Vagina (tissue), 2 donors: ENCODE results near the gene DHX34. TPM values are rescaled to one million over a fixed set of nuclear protein-coding genes. Genes with fewer than 3 reads are reported as not detected.
"Not testable (repeated sequence)": the region's sequence is repeated elsewhere in the genome, so short reads cannot be mapped to it uniquely, and the experiment has no call there.

Experiments
- DNase-seq, 2 donors: peaks; one replicate each; pipeline ENCODE4 v3.0.0-alpha.2; 2017; ENCODE audit errors: extremely low spot score in 2 of 2
- H3K27ac ChIP-seq: fragments of 200-600 bp; sonication (generic); one replicate; pipeline ENCODE4 v1.5.1; 2019
- H3K27me3 ChIP-seq: fragments of 200-600 bp; sonication (generic); one replicate; pipeline ENCODE4 v1.5.1; 2019
- H3K36me3 ChIP-seq, 2 donors: fragments of 200-600 bp; sonication (generic); one replicate each; pipeline ENCODE4 v1.5.1; 2017 to 2019
- H3K4me1 ChIP-seq: fragments of 200-600 bp; sonication (generic); one replicate; pipeline ENCODE4 v1.5.1; 2019
- H3K4me3 ChIP-seq, 2 donors: fragments of 200-600 bp; sonication (generic); 1 replicate in 1 of 2; 2 replicates in 1 of 2; pipeline ENCODE4 v1.5.1; 2016 to 2019
- H3K9me3 ChIP-seq: fragments of 200-600 bp; sonication (generic); one replicate; pipeline ENCODE4 v1.5.1; 2019
- CTCF ChIP-seq, 3 experiments: fragments of 450-650 bp in 2 of 3; fragments of 200-600 bp in 1 of 3; sonication (generic) in 1 of 3; IDR thresholded peaks; one replicate each; pipeline ENCODE4 v1.5.1; 2017 to 2019; ENCODE audit warnings: antibody characterized with exemption in 3 of 3, mild to moderate bottlenecking in 2 of 3, moderate library complexity in 2 of 3
- POLR2A ChIP-seq, 2 donors: fragments of 450-650 bp; IDR thresholded peaks; one replicate each; pipeline ENCODE4 v1.6.1; 2017; ENCODE audit warnings: antibody characterized with exemption in 2 of 2, mild to moderate bottlenecking in 2 of 2, moderate library complexity in 2 of 2
- POLR2AphosphoS5 ChIP-seq, 2 donors: sonication (generic); formaldehyde crosslinking; IDR thresholded peaks; one replicate each; pipeline ENCODE4 v1.9.0; 2017; ENCODE audit warnings: antibody characterized with exemption in 2 of 2, mild to moderate bottlenecking in 2 of 2, low read depth in 1 of 2; ENCODE audit not compliant: insufficient read depth in 1 of 2
- intact Hi-C: fragments of 100-400 bp; cut with DNase I; formaldehyde crosslinking; loops from one replicate; pipeline ENCODE4 v1.15.1; 2023
- total RNA-seq: library from RNA; depleted of rRNA; stranded (reverse); fragments of >200 nt; gene quantifications from one replicate; pipeline ENCODE4 v1.2.3, GENCODE V29; 2016

The DHX34 gene
- total RNA-seq, 1 donor from 2014 or later: 15.2 TPM

- H3K9me3 ChIP-seq: no peaks in the 10 kb centered on the region
- H3K27me3 ChIP-seq: no peaks in the 10 kb centered on the region
- H3K27ac ChIP-seq: no peak overlapping the region
- TF ChIP-seq POLR2A (IDR thresholded peaks at IDR 0.05) (no peak), CTCF (IDR thresholded peaks at IDR 0.05) (no peak)
- H3K36me3 ChIP-seq: no peaks in the 10 kb centered on the region
- intact Hi-C loops: no loop called here
- peaks cover 8% of the 10 kb centered on the region for H3K4me1 ChIP-seq
- H3K4me3 ChIP-seq: no peak overlapping the region
- no peak for DNase-seq
Measured at GRCh38 chr19:47339196-47339880, 9.8 kb upstream of the DHX34 start.

DNA sequence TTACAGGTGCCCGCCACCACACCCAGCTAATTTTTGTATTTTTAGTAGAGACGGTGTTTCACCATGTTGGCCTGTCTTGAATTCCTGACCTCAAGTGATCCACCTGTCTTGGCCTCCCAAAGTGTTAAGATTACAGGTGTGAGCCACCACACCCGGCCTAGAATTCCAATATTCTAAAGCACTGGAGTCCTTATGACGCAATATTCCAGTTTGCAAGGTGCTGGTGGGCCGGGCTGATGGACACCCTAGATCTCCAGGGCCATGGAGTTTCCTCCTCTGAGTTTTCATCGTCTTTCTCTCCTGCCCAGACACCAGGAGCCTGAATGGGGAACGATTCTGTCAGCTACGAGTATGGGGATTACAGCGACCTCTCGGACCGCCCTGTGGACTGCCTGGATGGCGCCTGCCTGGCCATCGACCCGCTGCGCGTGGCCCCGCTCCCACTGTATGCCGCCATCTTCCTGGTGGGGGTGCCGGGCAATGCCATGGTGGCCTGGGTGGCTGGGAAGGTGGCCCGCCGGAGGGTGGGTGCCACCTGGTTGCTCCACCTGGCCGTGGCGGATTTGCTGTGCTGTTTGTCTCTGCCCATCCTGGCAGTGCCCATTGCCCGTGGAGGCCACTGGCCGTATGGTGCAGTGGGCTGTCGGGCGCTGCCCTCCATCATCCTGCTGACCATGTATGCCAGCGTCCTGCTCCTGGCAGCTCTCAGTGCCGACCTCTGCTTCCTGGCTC is 8.5 kb upstream of the DHX34 start:
- DNase-seq: no peak
- Histone ChIP-seq H3K27me3 (no peaks in the 10 kb centered on the region), H3K27ac (no peak overlapping the region), H3K4me1 (peaks cover 8% of the 10 kb centered on the region), H3K36me3 (no peaks in the 10 kb centered on the region), H3K4me3 (no peak overlapping the region), H3K9me3 (no peaks in the 10 kb centered on the region)
- intact Hi-C loops: no loop called here
- TF ChIP-seq POLR2A (IDR thresholded peaks at IDR 0.05) (no peak), CTCF (IDR thresholded peaks at IDR 0.05) (no peak), POLR2AphosphoS5 (IDR thresholded peaks at IDR 0.05; ENCODE audit: insufficient read depth in 1 of 2, low read depth in 1 of 2) (no peak)

- Histone ChIP-seq H3K36me3 (no peaks in the 10 kb centered on the region), H3K9me3 (no peaks in the 10 kb centered on the region), H3K4me3 (no peak overlapping the region), H3K27me3 (no peaks in the 10 kb centered on the region), H3K4me1 (peaks cover 5% of the 10 kb centered on the region), H3K27ac (no peak overlapping the region)
- TF ChIP-seq POLR2A (IDR thresholded peaks at IDR 0.05) (no peak), CTCF (IDR thresholded peaks at IDR 0.05) (no peak), POLR2AphosphoS5 (IDR thresholded peaks at IDR 0.05; ENCODE audit: insufficient read depth in 1 of 2, low read depth in 1 of 2) (no peak)
- no peak for DNase-seq
- intact Hi-C loops: no loop called here
Measured at GRCh38 chr19:47341734-47342133, 7.4 kb upstream of the DHX34 start.

DNA sequence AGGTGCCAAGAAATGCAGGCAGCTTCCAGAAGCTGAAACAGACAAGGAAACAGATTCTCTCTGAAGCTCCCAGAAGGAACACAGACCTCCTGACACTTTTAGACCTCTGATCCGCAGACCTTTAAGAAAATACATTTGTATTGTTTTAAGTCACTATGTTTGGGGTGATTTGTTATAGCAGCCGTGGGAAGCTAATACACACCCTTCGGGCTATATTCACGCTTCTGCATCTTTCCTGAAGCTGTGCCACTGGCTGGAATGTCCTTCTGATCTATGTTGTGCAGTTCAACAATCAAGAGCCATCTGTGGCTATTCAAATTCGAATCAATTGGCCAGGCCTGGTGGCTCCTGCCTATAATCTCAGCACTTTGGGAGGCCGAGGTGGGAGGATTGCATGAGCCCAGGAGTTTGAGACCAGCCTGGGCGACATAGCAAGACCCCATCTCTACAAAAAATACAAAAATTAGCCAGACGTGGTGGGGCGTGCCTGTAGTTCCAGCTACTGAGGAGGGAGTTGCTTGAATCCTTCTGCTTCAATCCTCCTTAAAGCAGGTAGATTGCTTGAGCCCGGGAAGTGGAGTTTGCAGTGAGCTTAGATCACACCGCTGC is 5.8 kb upstream of the DHX34 start:
- H3K36me3 ChIP-seq: no peaks in the 10 kb centered on the region
- TF ChIP-seq CTCF (IDR thresholded peaks at IDR 0.05) (no peak), POLR2A (IDR thresholded peaks at IDR 0.05) (no peak), POLR2AphosphoS5 (IDR thresholded peaks at IDR 0.05; ENCODE audit: insufficient read depth in 1 of 2, low read depth in 1 of 2) (no peak)
- no peaks in the 10 kb centered on the region for H3K9me3 ChIP-seq
- no peaks in the 10 kb centered on the region for H3K27me3 ChIP-seq
- H3K4me3 ChIP-seq: no peak overlapping the region
- H3K4me1 ChIP-seq: no peaks in the 10 kb centered on the region
- DNase-seq: no peak
- no peak overlapping the region for H3K27ac ChIP-seq
- intact Hi-C loops: no loop called here

DNA sequence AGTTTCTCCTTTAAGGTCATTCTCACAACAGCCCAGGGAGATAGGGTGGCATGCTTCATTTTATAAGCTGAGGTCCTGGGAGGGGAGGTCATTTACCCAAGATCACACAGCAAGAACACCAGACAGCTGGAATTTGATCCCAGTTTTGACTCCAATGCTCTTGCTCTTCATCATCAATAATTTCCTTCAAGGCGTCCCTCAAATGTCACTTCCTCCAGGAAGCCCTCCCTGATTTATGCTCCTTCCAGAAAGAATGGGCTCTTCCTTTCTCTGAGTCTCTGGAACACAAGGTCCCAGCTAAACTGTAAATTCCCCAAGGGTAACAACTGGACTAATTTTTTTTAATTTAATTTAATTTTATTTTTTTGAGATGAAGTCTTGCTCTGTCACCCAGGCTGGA is 4.7 kb upstream of the DHX34 start:
- Histone ChIP-seq H3K4me1 (no peaks in the 10 kb centered on the region), H3K27ac (no peak overlapping the region), H3K4me3 (no peak overlapping the region), H3K36me3 (no peaks in the 10 kb centered on the region), H3K9me3 (no peaks in the 10 kb centered on the region), H3K27me3 (no peaks in the 10 kb centered on the region)
- no peak for DNase-seq
- intact Hi-C loops: no loop called here
- TF ChIP-seq POLR2AphosphoS5 (IDR thresholded peaks at IDR 0.05; ENCODE audit: insufficient read depth in 1 of 2, low read depth in 1 of 2) (no peak), CTCF (IDR thresholded peaks at IDR 0.05) (no peak), POLR2A (IDR thresholded peaks at IDR 0.05) (no peak)

- intact Hi-C loops, H3K27ac ChIP-seq, H3K36me3 ChIP-seq, H3K4me3 ChIP-seq, H3K27me3 ChIP-seq, DNase-seq, H3K9me3 ChIP-seq: not testable (repeated sequence)
- H3K4me1 ChIP-seq: peaks cover 14% of the 10 kb centered on the region
Measured at GRCh38 chr19:47346024-47346423, 3.1 kb upstream of the DHX34 start.
